ENCODE measurements around the gene TSPAN9.

Gene TSPAN9

GRCh38 chr12:3225154-3225795, 148.1 kb downstream of the TSPAN9 start:
- no peak for DNase-seq (ENCODE audit: low read depth in 3 of 3)

- DNase-seq (ENCODE audit: low read depth in 3 of 3): no peak
Measured at GRCh38 chr12:3225796-3226180, 148.6 kb downstream of the TSPAN9 start.

GRCh38 chr12:3226264-3226663, 149.1 kb downstream of the TSPAN9 start:
- no peak for DNase-seq (ENCODE audit: low read depth in 3 of 3)

- no peak for DNase-seq (ENCODE audit: low read depth in 3 of 3)
Measured at GRCh38 chr12:3227076-3227975, 150.1 kb downstream of the TSPAN9 start.

GRCh38 chr12:3228552-3228951, 151.4 kb downstream of the TSPAN9 start:
- no peak for DNase-seq (ENCODE audit: low read depth in 3 of 3)

GRCh38 chr12:3229577-3229976, 152.4 kb downstream of the TSPAN9 start:
- no peak for DNase-seq (ENCODE audit: low read depth in 3 of 3)

GRCh38 chr12:3230758-3231375, 153.7 kb downstream of the TSPAN9 start:
- DNase-seq (ENCODE audit: low read depth in 3 of 3): no peak

- no peak for DNase-seq (ENCODE audit: low read depth in 3 of 3)
Measured at GRCh38 chr12:3231399-3231876, 154.3 kb downstream of the TSPAN9 start.

- no peak for DNase-seq (ENCODE audit: low read depth in 3 of 3)
Measured at GRCh38 chr12:3233797-3234196, 156.6 kb downstream of the TSPAN9 start.

GRCh38 chr12:3236345-3237187, 159.4 kb downstream of the TSPAN9 start:
- no peak for DNase-seq (ENCODE audit: low read depth in 3 of 3)

GRCh38 chr12:3238196-3238595, 161.0 kb downstream of the TSPAN9 start:
- DNase-seq (ENCODE audit: low read depth in 3 of 3): no peak

- DNase-seq (ENCODE audit: low read depth in 3 of 3): no peak
Measured at GRCh38 chr12:3241621-3242020, 164.4 kb downstream of the TSPAN9 start.

GRCh38 chr12:3242199-3242863, 165.2 kb downstream of the TSPAN9 start:
- DNase-seq (ENCODE audit: low read depth in 3 of 3): no peak

- no peak for DNase-seq (ENCODE audit: low read depth in 3 of 3)
Measured at GRCh38 chr12:3243376-3244084, 166.4 kb downstream of the TSPAN9 start.

GRCh38 chr12:3244219-3244750, 167.1 kb downstream of the TSPAN9 start:
- DNase-seq (ENCODE audit: low read depth in 3 of 3): no peak

GRCh38 chr12:3246253-3246652, 169.1 kb downstream of the TSPAN9 start:
- no peak for DNase-seq (ENCODE audit: low read depth in 3 of 3)

GRCh38 chr12:3247077-3247476, 169.9 kb downstream of the TSPAN9 start:
- no peak for DNase-seq (ENCODE audit: low read depth in 3 of 3)

- DNase-seq (ENCODE audit: low read depth in 3 of 3): no peak
Measured at GRCh38 chr12:3247629-3248161, 170.5 kb downstream of the TSPAN9 start.

GRCh38 chr12:3249081-3249800, 172.1 kb downstream of the TSPAN9 start:
- DNase-seq (ENCODE audit: low read depth in 3 of 3): no peak

Measured in stimulated activated CD4-positive, alpha-beta T cell treated with anti-CD3 and anti-CD28 coated beads, TNF-alpha, amount 100 ng/mL, for 4 hours (primary cell).